Adrenal gland (tissue), 12 donors: ENCODE measurements around the gene PCDH12. TPM values are rescaled to one million over a fixed set of nuclear protein-coding genes. Genes with fewer than 3 reads are reported as not detected.

Experiments
- DNase-seq, 7 donors: peaks; one replicate each; pipeline ENCODE4 v3.0.0-alpha.2; 2019 to 2020
- H3K27ac ChIP-seq, 5 donors: fragments of 200-600 bp; sonication (generic) in 4 of 5; 1 replicate in 3 of 5; 2 replicates in 2 of 5; pipeline versions ENCODE4 v1.5.1 to v1.8.0; 2016 to 2020; ENCODE audit warnings: mild to moderate bottlenecking in 1 of 5
- H3K27me3 ChIP-seq: fragments of 200-600 bp; 2 replicates; pipeline ENCODE4 v1.8.0; 2021
- H3K36me3 ChIP-seq, 2 donors: fragments of 200-600 bp; replicated peaks in 1 of 2; 1 replicate in 1 of 2; 2 replicates in 1 of 2; pipeline versions ENCODE4 v1.5.1 to v1.8.0; 2018 to 2022
- H3K4me1 ChIP-seq, 2 donors: fragments of 200-600 bp; replicated peaks in 1 of 2; 1 replicate in 1 of 2; 2 replicates in 1 of 2; pipeline versions ENCODE4 v1.5.1 to v1.8.0; 2018 to 2021
- H3K4me3 ChIP-seq, 4 donors: fragments of 200-600 bp; sonication (generic) in 3 of 4; one replicate each; pipeline ENCODE4 v1.5.1; 2016 to 2018
- H3K9me3 ChIP-seq, 3 donors: fragments of 200-600 bp; sonication (generic) in 1 of 3; replicated peaks in 1 of 3; 1 replicate in 2 of 3; 2 replicates in 1 of 3; pipeline versions ENCODE4 v1.5.1 to v1.8.0; 2016 to 2021
- POLR2A ChIP-seq, 2 donors: fragments of 450-650 bp; IDR thresholded peaks; one replicate each; pipeline ENCODE4 v1.6.1; 2017; ENCODE audit warnings: antibody characterized with exemption in 2 of 2, mild to moderate bottlenecking in 2 of 2, moderate library complexity in 1 of 2
- WGBS, 4 donors: extraction: QIAGEN DNeasy Blood & Tissue Kit in 2 of 4; methylation state at CpG; one replicate each; pipeline versions ENCODE4 v1.1.5 to v1.1.7; 2013 to 2017; 5-methylcytosine and 5-hydroxymethylcytosine counted together
- intact Hi-C, 2 donors: fragments of 100-400 bp; cut with DNase I; formaldehyde crosslinking; loops; one replicate each; pipeline versions ENCODE4 v1.14.1 to v1.15.0; 2022 to 2023
- polyA plus RNA-seq, 3 donors: library from polyadenylated mRNA; stranded (reverse); fragments of 200-250 nt in 2 of 3; fragments of 350-450 nt in 1 of 3; fragmentation: Illumina TruSeq in 1 of 3; extraction: RNeasy Lipid Tissue Mini Kit (QIAGEN cat#74804) in 1 of 3; gene quantifications; one replicate each; pipeline ENCODE4 v1.2.3, GENCODE V29; 2013 to 2014
- total RNA-seq, 9 donors: library from RNA; depleted of rRNA in 4 of 9; stranded (reverse); fragments of >200 nt in 4 of 9; fragments of 120-200 nt in 1 of 9; fragmentation: NEBNext Ultra II Directional in 1 of 9; extraction: Animal tissue kit (Norgen Biotek cat#: 25700) in 1 of 9; gene quantifications; one replicate each; pipeline versions ENCODE4 v1.1.0 to v1.2.4, GENCODE V29; 2013 to 2023
- TF ChIP-seq, protein P1 (sequence below), 6 experiments: fragments of 450-650 bp in 4 of 6; fragments of 200-600 bp in 2 of 6; sonication (generic) in 1 of 6; IDR thresholded peaks; 1 replicate in 5 of 6; 2 replicates in 1 of 6; pipeline versions ENCODE4 v1.5.1 to v1.8.0; 2016 to 2021; ENCODE audit warnings: antibody characterized with exemption in 6 of 6, mild to moderate bottlenecking in 2 of 6, moderate library complexity in 1 of 6
- donor health status: healthy with polysubstance abuse.
- donor health status: Bipolar disorder and iron deficiency.
- donor health status: DM: yes; HTN: yes; CAD: no.
- donor health status: DM: no; HTN: no; CAD: no.
- donor health status: DM: no; HTN: no; CAD: no.
- donor health status: DM: yes; HTN: yes; CAD: no.

Gene PCDH12
- total and polyA plus RNA-seq, 12 donors = 3.3 to 18.4 (median 11.3) TPM

DNA sequence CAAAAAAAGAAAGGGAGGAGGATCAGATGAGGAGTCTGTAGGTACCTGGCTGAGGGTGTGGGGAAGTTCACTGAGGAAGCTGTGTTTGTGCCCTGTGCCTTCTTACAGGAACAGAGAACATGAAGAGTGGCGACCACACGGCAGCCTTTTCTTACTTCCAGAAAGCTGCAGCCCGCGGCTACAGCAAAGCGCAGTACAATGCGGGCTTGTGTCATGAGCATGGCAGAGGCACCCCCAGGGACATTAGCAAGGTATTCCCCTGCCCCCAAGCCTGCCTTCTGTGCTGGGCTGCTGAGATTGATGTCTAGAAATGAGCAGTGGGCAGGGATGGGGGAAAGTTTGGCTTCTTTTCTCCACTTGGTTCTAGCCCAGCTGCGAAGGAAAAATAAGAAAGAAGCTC lies 24.9 kb downstream of the PCDH12 start:
- no peak for DNase-seq
- Histone ChIP-seq H3K9me3 (no peaks in the 10 kb centered on the region), H3K36me3 (peaks cover 0 to 95% of the 10 kb centered on the region in 2 donors), H3K27me3 (no peaks in the 10 kb centered on the region), H3K4me1 (peaks cover 0 to 3% of the 10 kb centered on the region in 2 donors), H3K4me3 (no peak overlapping the region), H3K27ac (no peak overlapping the region)
- WGBS, 4 donors = 75 to 96% (median 83%) methylated on average over 7 of the region's 7 CpGs
- intact Hi-C loops = no loop called here
- TF ChIP-seq, protein P1, sequence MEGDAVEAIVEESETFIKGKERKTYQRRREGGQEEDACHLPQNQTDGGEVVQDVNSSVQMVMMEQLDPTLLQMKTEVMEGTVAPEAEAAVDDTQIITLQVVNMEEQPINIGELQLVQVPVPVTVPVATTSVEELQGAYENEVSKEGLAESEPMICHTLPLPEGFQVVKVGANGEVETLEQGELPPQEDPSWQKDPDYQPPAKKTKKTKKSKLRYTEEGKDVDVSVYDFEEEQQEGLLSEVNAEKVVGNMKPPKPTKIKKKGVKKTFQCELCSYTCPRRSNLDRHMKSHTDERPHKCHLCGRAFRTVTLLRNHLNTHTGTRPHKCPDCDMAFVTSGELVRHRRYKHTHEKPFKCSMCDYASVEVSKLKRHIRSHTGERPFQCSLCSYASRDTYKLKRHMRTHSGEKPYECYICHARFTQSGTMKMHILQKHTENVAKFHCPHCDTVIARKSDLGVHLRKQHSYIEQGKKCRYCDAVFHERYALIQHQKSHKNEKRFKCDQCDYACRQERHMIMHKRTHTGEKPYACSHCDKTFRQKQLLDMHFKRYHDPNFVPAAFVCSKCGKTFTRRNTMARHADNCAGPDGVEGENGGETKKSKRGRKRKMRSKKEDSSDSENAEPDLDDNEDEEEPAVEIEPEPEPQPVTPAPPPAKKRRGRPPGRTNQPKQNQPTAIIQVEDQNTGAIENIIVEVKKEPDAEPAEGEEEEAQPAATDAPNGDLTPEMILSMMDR (IDR thresholded peaks at IDR 0.05) = no peak
- TF ChIP-seq POLR2A (IDR thresholded peaks at IDR 0.05) = no peak

DNA sequence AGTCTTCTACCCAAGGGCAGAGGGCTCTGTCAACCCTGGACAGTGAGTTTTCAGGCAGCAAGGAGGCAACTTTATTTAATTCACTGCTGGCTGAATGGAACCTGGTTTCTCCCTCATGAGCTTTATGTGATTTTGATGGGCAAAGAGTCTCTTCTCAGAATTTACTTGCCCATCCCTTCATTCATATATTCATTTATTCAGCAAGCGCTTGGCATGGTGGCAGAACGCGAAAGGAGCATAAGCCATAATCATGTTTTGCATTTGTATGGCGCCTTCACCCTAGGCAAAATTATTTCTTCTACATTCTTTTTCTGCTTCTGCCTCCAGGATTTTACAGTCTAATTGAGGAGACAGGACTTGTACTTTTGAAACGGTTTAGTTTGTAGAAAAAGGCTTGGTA lies 26.3 kb downstream of the PCDH12 start:
- TF ChIP-seq, protein P1 (IDR thresholded peaks at IDR 0.05) = no peak
- TF ChIP-seq POLR2A (IDR thresholded peaks at IDR 0.05) = no peak
- no peak for DNase-seq
- 95 to 97% (median 96%) methylated on average over 5 of the region's 5 CpGs for WGBS, 4 donors
- H3K9me3 ChIP-seq = no peaks in the 10 kb centered on the region
- intact Hi-C loops = no loop called here
- H3K27ac ChIP-seq = no peak overlapping the region
- peaks cover 0 to 7% of the 10 kb centered on the region in 2 donors for H3K4me1 ChIP-seq
- H3K27me3 ChIP-seq = no peaks in the 10 kb centered on the region
- peaks cover 0 to 97% of the 10 kb centered on the region in 2 donors for H3K36me3 ChIP-seq
- no peak overlapping the region for H3K4me3 ChIP-seq

DNA sequence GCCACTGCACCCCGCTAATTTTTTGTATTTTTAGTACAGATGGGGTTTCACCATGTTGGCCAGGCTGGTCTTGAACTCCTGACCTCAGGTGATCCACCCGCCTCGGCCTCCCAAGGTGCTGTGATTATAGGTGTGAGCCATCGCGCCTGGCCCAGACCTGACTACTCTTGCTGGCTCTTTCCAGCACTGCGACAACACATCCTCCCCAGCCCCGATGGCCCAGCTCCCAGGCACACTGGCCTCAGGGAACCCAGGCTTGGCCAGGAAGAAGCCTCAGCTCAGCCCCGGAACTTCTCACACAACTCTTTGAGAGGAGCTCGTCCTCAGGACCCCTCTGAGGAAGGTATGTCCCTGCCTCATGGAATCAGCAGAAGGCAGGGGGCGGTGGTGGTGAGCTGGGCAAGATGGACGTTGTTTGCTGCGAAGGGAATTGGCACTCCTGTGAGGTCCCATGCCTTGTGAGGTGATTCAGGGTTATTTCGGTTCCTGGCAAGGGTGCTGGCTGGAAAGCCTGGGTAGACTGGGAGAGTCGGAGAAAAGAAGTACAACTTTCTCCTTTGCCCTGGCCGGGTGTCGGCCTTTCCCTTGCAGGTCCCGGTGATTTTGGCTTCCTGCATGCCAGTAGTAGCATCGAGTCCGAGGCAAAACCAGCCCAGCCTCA lies 28.5 kb downstream of the PCDH12 start:
- H3K4me3 ChIP-seq = no peak overlapping the region
- H3K36me3 ChIP-seq = peaks cover 0 to 93% of the 10 kb centered on the region in 2 donors
- H3K4me1 ChIP-seq = peaks cover 2 to 22% of the 10 kb centered on the region in 2 donors
- DNase-seq = no peak
- intact Hi-C loops = no loop called here
- TF ChIP-seq, protein P1 (IDR thresholded peaks at IDR 0.05) = no peak
- TF ChIP-seq POLR2A (IDR thresholded peaks at IDR 0.05) = no peak
- no peaks in the 10 kb centered on the region for H3K9me3 ChIP-seq
- no peak overlapping the region for H3K27ac ChIP-seq
- H3K27me3 ChIP-seq = no peaks in the 10 kb centered on the region
- 92 to 96% (median 94%) methylated on average over 11 to 19 of the region's 19 CpGs for WGBS, 4 donors

DNA sequence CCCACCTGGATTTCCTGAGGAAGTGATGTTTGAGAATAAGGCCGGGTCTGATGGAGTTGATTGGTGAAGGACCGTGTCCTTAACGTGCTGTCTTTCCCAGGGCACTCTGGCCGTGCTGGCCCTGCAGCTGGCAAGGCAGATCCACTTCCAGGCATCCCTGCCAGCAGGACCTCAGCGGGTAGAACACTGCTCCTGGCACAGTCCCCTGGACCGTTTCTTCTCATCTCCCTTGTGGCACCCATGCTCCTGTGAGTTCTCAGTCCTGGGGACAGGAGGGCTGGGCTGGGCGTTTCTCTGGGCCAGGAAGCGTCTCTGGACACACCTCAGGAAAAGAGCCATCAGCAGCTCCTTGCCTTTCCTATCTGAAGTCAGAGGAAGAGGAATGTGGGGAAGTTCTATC lies 30.0 kb downstream of the PCDH12 start:
- Histone ChIP-seq H3K27ac (no peak overlapping the region), H3K4me3 (no peak overlapping the region), H3K4me1 (peaks cover 5 to 26% of the 10 kb centered on the region in 2 donors), H3K9me3 (no peaks in the 10 kb centered on the region), H3K36me3 (peaks cover 0 to 78% of the 10 kb centered on the region in 2 donors), H3K27me3 (no peaks in the 10 kb centered on the region)
- 75 to 81% (median 78%) methylated on average over 8 of the region's 8 CpGs for WGBS, 4 donors
- intact Hi-C loops = no loop called here
- TF ChIP-seq, protein P1 (IDR thresholded peaks at IDR 0.05) = no peak
- TF ChIP-seq POLR2A (IDR thresholded peaks at IDR 0.05) = no peak
- DNase-seq = no peak
